Activated naive CD8-positive, alpha-beta T cell (primary cell): Measurements from ENCODE around the gene BABAM2.
A peak's percentile ranks its signal among the peaks of the same experiment; 100 is the strongest.
"Not testable (repeated sequence)": the region's sequence is repeated elsewhere in the genome, so short reads cannot be mapped to it uniquely, and the experiment has no call there.

Experiments used
- H3K27ac Mint-ChIP-seq: one replicate; pipeline ENCODE4 v1.8.0; 2021; ENCODE audit warnings: mixed read lengths
- H3K27me3 Mint-ChIP-seq: one replicate; pipeline ENCODE4 v1.8.0; 2021; ENCODE audit warnings: mixed read lengths
- H3K36me3 Mint-ChIP-seq: one replicate; pipeline ENCODE4 v1.8.0; 2021; ENCODE audit warnings: mixed read lengths
- H3K4me1 Mint-ChIP-seq: one replicate; pipeline ENCODE4 v1.8.0; 2021; ENCODE audit warnings: low read depth, mixed read lengths
- H3K4me3 Mint-ChIP-seq: one replicate; pipeline ENCODE4 v1.8.0; 2021; ENCODE audit warnings: mild to moderate bottlenecking, mixed read lengths
- H3K9me3 Mint-ChIP-seq: one replicate; pipeline ENCODE4 v1.8.0; 2021; ENCODE audit warnings: low read depth, mixed read lengths

The BABAM2 gene

DNA sequence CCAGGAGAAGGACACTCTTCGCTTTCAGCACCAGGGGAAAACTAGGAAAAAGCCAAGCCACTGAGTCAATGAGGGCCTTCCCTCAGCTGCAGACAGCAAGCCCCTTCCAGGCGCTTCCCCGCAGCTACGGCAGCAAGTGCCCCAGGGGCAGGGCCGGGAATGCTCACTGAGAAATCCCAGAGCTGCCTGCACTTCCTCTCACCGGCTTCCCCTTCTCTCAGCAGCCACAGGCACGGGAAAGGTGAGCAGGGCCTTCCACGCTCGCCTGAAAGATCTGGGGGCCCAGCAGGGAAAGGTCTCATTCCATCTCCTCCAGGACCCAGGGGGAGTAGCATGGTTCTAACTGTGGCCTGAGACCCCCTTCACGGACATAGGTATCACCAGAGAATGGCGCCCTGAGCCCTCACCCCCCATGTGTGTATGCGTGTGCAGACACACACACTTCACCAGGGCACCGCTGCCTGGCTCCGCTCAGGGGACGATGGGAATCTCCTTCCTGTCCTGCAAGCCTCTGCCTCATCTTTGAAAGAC, 472.5 kb downstream of the BABAM2 start:
- Mint-ChIP-seq H3K4me3 (no peak overlapping the region), H3K36me3 (no peaks in the 10 kb centered on the region), H3K9me3 (no peaks in the 10 kb centered on the region), H3K27me3 (no peaks in the 10 kb centered on the region), H3K27ac (no peak overlapping the region), H3K4me1 (peaks cover 74% of the 10 kb centered on the region)

DNA sequence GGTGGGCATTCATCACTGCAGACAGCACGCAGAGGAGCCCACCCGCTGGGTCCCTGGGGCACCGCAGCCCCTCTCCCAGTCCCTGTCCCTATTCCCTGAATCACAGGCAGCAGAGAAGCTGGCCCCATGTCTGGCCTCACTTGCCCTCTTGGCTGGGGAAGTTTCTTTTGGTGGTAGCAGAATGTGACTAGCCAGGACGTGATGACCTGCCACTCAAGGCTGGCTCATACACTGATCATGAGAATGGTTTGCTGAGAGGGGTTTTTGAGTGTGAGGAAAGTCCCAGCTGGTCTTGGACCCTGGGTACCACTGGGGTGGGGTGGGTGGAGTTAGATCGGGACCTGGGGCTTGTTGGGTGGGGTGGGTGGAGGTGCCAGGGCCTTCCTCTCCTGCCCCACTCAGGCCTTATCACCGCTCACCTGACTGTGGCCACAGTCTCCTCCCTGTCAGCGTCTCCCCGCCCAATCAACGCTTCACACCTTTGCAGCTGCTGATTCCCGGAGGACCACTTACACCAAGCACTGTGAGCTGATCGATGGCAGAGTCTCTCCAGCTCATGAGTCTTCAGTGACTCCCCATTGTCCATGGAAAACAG, 473.3 kb downstream of the BABAM2 start:
- Mint-ChIP-seq H3K4me3 (no peak overlapping the region), H3K4me1 (peaks cover 68% of the 10 kb centered on the region), H3K9me3 (no peaks in the 10 kb centered on the region)

DNA sequence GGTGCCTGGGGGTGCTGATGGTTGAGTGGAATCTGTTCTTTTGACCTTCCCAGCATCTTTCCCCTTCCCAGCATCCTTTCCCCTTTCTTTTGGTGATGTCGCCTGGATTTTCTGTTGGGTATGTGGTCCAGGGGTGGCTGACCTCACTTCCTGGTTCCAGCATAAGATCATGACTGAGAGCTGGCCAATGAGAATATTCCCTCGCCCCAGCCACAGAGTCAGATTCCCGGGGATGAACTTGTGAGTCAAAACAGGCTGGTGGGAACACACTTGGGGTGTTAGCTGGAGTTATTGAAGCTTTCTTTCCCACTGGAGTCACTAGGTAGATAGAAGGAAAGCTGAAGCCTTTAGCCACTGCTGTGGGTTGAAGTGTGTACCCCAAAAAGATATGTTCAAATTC, 474.1 kb downstream of the BABAM2 start:
- Mint-ChIP-seq H3K4me3 (no peak overlapping the region), H3K27me3 (no peaks in the 10 kb centered on the region), H3K36me3 (no peaks in the 10 kb centered on the region), H3K9me3 (no peaks in the 10 kb centered on the region), H3K4me1 (peaks cover 62% of the 10 kb centered on the region), H3K27ac (no peak overlapping the region)

More for the DNA sequence above, 473.3 kb downstream of the BABAM2 start:
- Mint-ChIP-seq H3K27ac (no peak overlapping the region), H3K27me3 (no peaks in the 10 kb centered on the region), H3K36me3 (no peaks in the 10 kb centered on the region)

DNA sequence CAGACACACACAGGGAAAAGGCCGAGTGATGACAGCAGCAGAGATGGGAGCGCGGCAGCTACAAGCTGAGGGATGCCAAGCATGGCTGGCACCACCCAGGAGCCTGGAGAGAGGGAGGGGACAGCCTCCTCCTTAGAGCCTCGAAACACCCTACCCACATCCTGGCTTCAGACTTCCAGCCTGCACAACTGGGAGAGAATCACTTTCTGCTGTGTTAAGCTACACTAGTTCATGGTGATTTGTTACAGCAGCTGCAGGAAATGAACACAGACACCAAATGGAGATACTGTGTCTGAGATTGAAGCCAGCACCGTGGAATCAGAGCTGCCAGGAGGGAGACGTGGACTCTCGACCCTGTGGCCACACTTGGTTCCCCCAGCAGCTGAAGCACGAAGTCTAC, 474.6 kb downstream of the BABAM2 start:
- Mint-ChIP-seq H3K9me3 (no peaks in the 10 kb centered on the region), H3K36me3 (no peaks in the 10 kb centered on the region), H3K27me3 (no peaks in the 10 kb centered on the region), H3K4me1 (peaks cover 58% of the 10 kb centered on the region), H3K4me3 (no peak overlapping the region), H3K27ac (no peak overlapping the region)

DNA sequence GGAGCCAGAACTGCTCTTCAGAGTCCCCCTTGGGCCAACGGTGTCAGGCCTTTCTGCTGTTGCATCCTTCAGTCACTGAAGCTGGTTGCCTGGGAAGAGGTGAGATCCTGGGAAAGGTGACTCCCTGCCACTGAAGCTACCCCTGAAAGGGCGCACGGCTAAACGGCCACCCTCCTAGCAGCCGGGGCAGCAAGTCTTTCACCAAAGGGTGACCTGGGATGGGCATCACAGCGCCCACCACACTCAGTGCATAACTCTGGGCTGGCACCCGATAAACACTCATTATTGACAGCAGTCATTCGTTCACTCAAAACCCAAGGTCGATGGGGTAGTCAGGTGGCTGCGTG, 475.6 kb downstream of the BABAM2 start:
- Mint-ChIP-seq H3K27ac (no peak overlapping the region), H3K4me3 (peak overlapping the region; percentile 66), H3K4me1 (peaks cover 50% of the 10 kb centered on the region), H3K27me3 (no peaks in the 10 kb centered on the region), H3K9me3 (no peaks in the 10 kb centered on the region), H3K36me3 (no peaks in the 10 kb centered on the region)

DNA sequence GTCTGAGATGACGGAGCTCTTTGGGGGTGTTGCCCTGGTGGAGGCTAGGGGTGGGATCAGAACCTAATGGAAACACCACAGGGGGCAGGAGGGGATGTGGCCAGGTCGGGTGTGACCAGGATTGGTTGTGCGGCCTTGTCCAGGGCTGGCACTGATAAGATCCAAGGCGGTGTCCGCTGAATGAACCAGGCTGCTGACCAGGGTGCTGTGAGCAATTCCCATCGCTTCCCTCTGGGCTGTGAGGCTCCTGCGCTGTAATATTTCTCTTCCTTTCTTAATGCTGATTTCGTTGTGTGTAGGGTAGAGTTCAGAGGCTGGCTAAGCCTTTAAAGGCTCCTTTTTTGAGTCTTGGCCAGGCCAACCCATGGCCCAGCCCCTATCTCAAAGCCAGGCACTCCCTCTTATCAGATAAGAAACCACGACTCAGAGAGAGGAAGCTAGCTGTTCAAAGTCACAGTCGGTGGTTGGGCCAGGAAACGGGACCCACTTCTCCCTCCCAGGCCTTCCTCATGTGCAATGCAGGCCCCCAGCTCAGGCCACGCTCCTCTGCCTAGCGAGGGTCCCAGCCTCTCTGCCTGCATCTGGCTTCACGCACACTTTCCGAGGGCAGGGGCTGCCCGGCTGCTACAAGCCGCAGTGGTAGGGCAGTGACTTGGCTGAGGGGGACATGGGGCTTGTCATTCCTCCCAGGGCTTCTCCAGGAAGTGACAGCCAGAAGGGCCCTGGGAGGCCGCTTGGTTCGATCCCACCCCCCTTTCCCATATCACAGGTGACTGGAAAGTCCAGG, 476.2 kb downstream of the BABAM2 start:
- Mint-ChIP-seq H3K27ac (no peak overlapping the region), H3K36me3 (no peaks in the 10 kb centered on the region), H3K9me3 (no peaks in the 10 kb centered on the region), H3K4me1 (peaks cover 47% of the 10 kb centered on the region), H3K27me3 (no peaks in the 10 kb centered on the region), H3K4me3 (peak overlapping the region; percentile 66)

DNA sequence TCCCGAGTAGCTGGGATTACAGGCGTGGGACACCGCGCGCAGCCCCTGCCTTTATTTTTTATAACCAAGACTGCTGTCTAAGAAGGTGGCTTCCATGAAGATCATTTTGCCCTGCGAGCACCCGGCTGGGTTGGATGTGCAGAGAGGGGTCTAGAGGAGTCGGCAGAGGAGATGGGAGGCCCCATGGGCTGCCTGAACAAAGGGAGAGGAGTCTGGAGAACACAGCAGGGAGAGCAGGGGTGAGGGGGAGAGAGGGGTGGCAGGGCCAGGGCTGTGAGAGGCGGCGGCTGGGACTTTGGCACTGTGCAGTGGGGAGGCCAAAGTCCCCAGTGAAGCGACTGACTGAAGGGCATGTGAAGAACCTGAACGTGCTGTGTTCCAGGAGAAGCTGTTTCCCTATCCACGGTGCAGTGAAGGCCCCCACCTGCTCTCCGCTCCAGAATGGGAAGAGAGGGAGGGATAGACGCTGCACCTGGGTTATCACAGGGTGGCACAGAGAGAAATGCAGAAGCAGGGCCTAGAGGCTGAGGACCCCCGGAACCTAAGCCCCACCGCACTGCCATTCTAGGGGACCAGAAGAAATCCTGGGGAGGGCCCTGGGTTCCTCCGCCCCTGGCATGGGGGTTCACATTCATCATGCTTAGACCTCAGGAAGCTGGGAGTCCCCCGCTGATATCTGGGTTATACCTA, 477.3 kb downstream of the BABAM2 start:
- H3K27ac Mint-ChIP-seq, result no peak overlapping the region
- no peaks in the 10 kb centered on the region for H3K9me3 Mint-ChIP-seq
- no peaks in the 10 kb centered on the region for H3K36me3 Mint-ChIP-seq
- no peaks in the 10 kb centered on the region for H3K27me3 Mint-ChIP-seq
- peaks cover 42% of the 10 kb centered on the region for H3K4me1 Mint-ChIP-seq
- H3K4me3 Mint-ChIP-seq, result peak overlapping the region; percentile 52

DNA sequence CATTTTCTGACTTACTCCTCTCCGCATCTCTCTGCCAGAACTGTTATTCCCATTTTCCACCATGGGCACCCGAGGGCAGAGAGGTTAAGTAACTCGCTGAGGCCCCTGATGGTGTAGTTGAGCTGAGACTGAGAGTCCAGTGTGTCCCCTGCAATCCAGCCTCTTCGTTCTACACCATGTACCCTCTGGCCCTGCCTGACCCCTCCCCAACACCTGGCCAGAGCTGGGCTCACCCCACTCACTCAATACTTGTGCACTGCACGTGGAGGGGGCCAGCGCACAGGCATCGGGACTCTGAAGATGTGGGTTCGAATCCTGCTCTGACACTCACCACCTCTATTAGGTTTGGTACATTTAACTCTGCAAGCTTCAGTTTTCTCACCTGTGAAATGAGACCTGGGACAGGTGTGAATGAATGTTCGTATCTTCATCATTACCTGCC, 477.8 kb downstream of the BABAM2 start:
- Mint-ChIP-seq H3K36me3 (no peaks in the 10 kb centered on the region), H3K4me1 (peaks cover 42% of the 10 kb centered on the region)

DNA sequence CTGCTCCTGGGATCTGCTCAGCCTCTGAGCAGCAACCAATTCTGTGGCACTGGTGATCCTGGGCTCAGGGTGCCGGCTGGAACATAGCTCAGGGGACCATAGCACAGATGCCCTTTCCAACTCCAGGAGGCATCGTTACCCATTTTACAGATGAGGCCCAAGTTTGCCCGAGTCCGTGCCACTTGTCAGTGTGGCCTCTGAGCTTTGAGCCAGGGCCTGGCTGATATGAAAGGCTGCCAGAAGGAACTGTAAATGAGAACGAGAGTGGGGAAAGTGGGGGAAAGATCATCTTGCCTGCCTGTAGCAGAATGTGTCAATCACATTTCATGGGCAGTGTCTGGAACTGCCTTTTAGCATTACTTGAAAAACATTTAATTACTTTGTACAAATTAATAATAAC, 478.8 kb downstream of the BABAM2 start:
- Mint-ChIP-seq H3K4me3 (no peak overlapping the region), H3K9me3 (no peaks in the 10 kb centered on the region), H3K27me3 (no peaks in the 10 kb centered on the region), H3K27ac (no peak overlapping the region), H3K4me1 (peaks cover 35% of the 10 kb centered on the region), H3K36me3 (no peaks in the 10 kb centered on the region)

More for the DNA sequence above, 477.8 kb downstream of the BABAM2 start:
- Mint-ChIP-seq H3K27me3 (no peaks in the 10 kb centered on the region), H3K27ac (no peak overlapping the region), H3K9me3 (no peaks in the 10 kb centered on the region), H3K4me3 (no peak overlapping the region)

DNA sequence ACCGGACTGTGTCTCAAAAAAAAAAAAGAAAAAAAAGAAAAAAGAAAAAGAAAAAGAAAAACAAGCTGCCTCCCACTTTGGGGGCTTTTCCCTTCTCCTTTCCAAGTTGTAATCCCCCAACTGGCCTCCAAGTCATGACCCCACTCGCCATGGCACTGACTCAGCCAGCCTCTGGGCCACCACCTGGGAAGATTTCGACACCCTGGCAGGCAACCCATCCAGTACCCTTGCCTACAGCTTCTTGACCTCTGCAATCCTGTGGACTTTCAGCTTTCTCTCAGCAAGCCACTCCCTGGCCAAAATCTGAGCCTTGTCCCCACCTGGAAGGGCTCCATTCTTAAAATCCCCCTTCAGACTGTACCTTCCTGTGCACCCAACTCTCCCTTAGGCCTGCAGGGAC, 479.8 kb downstream of the BABAM2 start:
- no peak overlapping the region for H3K4me3 Mint-ChIP-seq
- no peak overlapping the region for H3K27ac Mint-ChIP-seq
- no peaks in the 10 kb centered on the region for H3K9me3 Mint-ChIP-seq
- H3K4me1 Mint-ChIP-seq, result peaks cover 26% of the 10 kb centered on the region
- H3K27me3 Mint-ChIP-seq, result no peaks in the 10 kb centered on the region
- H3K36me3 Mint-ChIP-seq, result no peaks in the 10 kb centered on the region

DNA sequence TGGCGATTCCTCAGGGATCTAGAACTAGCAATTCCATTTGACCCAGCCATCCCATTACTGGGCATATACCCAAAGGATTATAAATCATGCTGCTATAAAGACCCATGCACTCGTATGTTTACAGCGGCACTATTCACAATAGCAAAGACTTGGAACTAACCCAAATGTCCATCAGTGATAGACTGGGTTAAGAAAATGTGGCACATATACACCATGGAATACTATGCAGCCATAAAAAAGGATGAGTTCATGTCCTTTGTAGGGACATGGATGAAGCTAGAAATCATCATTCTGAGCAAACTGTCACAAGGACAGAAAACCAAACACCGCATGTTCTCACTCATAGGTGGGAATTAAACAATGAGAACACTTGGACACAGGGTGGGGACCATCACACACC, 481.2 kb downstream of the BABAM2 start:
- not testable (repeated sequence) for H3K9me3 Mint-ChIP-seq, H3K4me3 Mint-ChIP-seq, H3K27ac Mint-ChIP-seq, H3K36me3 Mint-ChIP-seq, H3K27me3 Mint-ChIP-seq
- H3K4me1 Mint-ChIP-seq, result peaks cover 12% of the 10 kb centered on the region

DNA sequence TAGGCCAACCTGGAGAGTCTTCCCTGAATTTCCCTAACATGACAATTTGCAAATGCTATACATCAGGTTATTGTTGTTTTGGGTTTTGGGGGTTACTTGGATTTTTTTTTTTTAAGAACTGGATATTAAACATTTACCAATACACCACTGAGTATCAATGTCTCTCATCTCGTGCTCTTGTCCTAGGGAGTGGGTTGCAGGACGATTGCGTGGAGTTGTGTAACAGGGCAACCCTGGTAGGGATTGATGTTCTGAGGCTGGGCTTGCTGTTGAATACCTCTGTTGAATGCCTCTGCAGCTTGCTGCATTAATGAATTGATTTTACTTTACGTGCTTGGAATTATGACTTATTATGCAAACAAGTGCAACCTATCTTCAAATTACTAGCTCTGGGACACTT, 483.3 kb downstream of the BABAM2 start:
- Mint-ChIP-seq H3K27me3 (no peaks in the 10 kb centered on the region), H3K27ac (no peak overlapping the region)

DNA sequence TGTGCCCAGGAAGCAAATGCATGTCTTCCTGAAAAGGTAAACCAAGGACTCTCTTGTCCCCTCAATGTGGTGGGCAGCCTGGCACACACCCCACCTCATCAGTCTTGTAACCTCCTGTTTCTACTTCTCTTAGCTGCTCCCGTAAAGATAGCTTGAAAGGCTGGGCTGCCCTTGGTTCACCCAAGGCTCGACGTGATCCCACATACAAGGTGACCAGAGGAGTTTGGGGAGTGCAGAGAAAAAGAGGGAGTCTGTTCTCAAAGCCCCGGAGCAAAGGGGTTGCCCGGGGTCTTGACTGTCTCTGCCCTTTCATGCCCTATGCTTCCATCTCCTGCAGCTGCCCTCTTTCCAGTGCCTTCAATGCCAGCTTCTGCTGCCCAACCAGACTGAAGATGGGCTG, 483.8 kb downstream of the BABAM2 start:
- H3K27me3 Mint-ChIP-seq, result no peaks in the 10 kb centered on the region
- no peaks in the 10 kb centered on the region for H3K36me3 Mint-ChIP-seq
- H3K4me3 Mint-ChIP-seq, result no peak overlapping the region
- no peak overlapping the region for H3K27ac Mint-ChIP-seq
- H3K9me3 Mint-ChIP-seq, result no peaks in the 10 kb centered on the region
- peaks cover 10% of the 10 kb centered on the region for H3K4me1 Mint-ChIP-seq

More for the DNA sequence above, 483.3 kb downstream of the BABAM2 start:
- H3K4me3 Mint-ChIP-seq, result no peak overlapping the region
- H3K9me3 Mint-ChIP-seq, result no peaks in the 10 kb centered on the region
- H3K36me3 Mint-ChIP-seq, result no peaks in the 10 kb centered on the region
- H3K4me1 Mint-ChIP-seq, result peaks cover 8% of the 10 kb centered on the region

DNA sequence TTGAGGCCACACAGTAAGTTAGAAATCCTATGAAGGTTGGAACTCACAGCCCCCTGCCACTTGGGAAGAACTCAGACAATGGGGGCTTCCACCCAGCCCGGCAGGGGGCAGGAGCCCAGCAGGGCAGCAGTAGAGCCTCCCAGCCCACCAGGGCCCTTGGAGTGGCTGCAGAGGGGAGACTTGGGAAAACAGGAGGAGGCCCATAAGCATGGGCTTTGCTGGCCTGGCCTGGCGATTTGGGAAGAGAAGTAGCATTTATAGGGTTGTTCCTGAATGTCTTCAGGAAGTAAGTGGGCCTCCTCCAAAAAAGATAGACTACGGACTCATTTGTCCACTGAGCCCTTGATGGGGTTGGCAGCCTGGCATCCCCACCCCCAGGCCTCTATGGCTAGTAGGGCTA, 484.7 kb downstream of the BABAM2 start:
- Mint-ChIP-seq H3K36me3 (no peaks in the 10 kb centered on the region), H3K4me1 (peaks cover 17% of the 10 kb centered on the region), H3K9me3 (no peaks in the 10 kb centered on the region), H3K27ac (no peak overlapping the region), H3K4me3 (no peak overlapping the region), H3K27me3 (no peaks in the 10 kb centered on the region)
